Measurements from ENCODE around the gene DENND11.

Gene DENND11

DNA sequence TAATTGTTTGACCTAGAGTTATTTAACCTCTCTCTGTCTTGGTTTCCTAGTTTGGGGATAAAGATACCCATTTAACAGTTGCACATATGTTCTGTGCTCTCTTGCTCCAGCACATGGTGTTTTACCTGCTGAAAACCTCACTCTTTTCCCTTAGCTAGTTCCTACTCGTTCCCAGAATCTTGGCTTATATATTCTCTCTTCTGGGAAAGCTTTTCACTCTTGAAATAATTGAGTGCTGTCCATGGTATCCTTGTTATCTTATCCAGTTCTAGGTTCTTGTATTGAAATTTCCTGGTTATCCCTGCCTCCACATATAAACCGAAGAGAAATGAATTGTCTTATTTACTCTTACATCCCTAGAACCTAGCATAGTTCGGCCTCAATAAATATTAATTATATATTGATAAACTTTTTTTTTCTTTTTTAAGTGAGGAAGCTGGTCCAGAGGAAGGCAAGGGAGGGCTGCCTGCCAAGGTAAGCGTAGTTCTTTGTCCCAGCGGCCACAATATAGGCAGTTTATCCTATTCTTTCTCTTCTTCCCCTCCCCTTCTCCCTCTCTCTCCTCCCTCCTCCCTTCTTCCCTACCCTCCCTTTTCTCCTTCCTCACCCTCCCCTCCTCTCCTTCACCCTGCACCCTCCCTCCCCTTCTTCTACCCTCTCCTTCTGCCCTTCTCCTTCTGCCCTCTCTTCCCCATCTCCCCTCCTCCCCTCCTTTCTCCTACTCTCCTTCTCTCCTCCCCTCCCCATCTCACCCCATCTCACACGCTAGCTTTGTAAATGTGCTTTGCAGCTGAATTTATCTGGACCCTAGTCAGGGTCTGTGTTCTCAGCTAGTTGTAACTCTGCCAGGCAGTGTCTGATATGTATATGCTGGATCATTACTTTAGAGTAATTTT is 14.1 kb upstream of the DENND11 start:
- H2AK5ac ChIP-seq (ENCODE audit: low read length, severe bottlenecking), result no peak overlapping the region
- H3K4ac ChIP-seq (ENCODE audit: low read depth in 1 of 2, low read length in 2 of 2), result no peak overlapping the region
- no peak overlapping the region for H3K14ac ChIP-seq (ENCODE audit: low read length in 2 of 2)
- H3K27ac ChIP-seq (ENCODE audit: low read length, poor library complexity, severe bottlenecking), result no peak overlapping the region
- no peak for DNase-seq
- no peaks in the 10 kb centered on the region for H3K79me1 ChIP-seq (replicated peaks; ENCODE audit: low read length, poor library complexity, severe bottlenecking)
- no peak overlapping the region for H3K23ac ChIP-seq (ENCODE audit: low read length in 2 of 2)
- H3K4me2 ChIP-seq (ENCODE audit: low read length, poor library complexity, severe bottlenecking), result no peak overlapping the region
- no peak overlapping the region for H2BK15ac ChIP-seq (ENCODE audit: low read depth, poor library complexity, severe bottlenecking)
- H3K4me3 ChIP-seq (ENCODE audit: insufficient read depth in 1 of 2, low read depth in 1 of 2, low read length in 2 of 2), result no peak overlapping the region
- H3K9ac ChIP-seq (ENCODE audit: low read length), result no peak overlapping the region
- no peak overlapping the region for H2AFZ ChIP-seq (ENCODE audit: low read depth, low read length)
- peaks cover 0 to 22% of the 10 kb centered on the region in 2 experiments for H3K27me3 ChIP-seq (ENCODE audit: control insufficient read depth in 1 of 2, insufficient read depth in 1 of 2, low read length in 2 of 2)
- no peaks in the 10 kb centered on the region for H3K36me3 ChIP-seq (ENCODE audit: control insufficient read depth in 1 of 2, insufficient read depth in 2 of 2, low read depth in 1 of 2, low read length in 2 of 2)
- H2BK5ac ChIP-seq (ENCODE audit: low read depth, low read length, poor library complexity, severe bottlenecking), result no peak overlapping the region
- no peak overlapping the region for H2BK12ac ChIP-seq (ENCODE audit: low read length in 2 of 2)
- 41% methylated on average over 4 of the region's 6 CpGs for WGBS
- H3K9me3 ChIP-seq (ENCODE audit: control insufficient read depth, low read length), result no peaks in the 10 kb centered on the region
- H3K18ac ChIP-seq (ENCODE audit: low read depth in 1 of 2, low read length in 2 of 2), result no peak overlapping the region
- no peak overlapping the region for H4K91ac ChIP-seq (ENCODE audit: low read length)
- no peak overlapping the region for H4K8ac ChIP-seq (ENCODE audit: low read length)
- H3K4me1 ChIP-seq (ENCODE audit: control insufficient read depth, insufficient read depth, low read depth, low read length), result no peaks in the 10 kb centered on the region
- H2BK120ac ChIP-seq (ENCODE audit: low read depth, low read length), result no peak overlapping the region

- Histone ChIP-seq H3K27ac (ENCODE audit: low read length, poor library complexity, severe bottlenecking) (no peak overlapping the region), H2BK12ac (ENCODE audit: low read length in 2 of 2) (no peak overlapping the region), H3K9ac (ENCODE audit: low read length) (no peak overlapping the region), H2BK120ac (ENCODE audit: low read depth, low read length) (no peak overlapping the region), H2BK5ac (ENCODE audit: low read depth, low read length, poor library complexity, severe bottlenecking) (no peak overlapping the region), H4K91ac (ENCODE audit: low read length) (no peak overlapping the region), H3K27me3 (ENCODE audit: control insufficient read depth in 1 of 2, insufficient read depth in 1 of 2, low read length in 2 of 2) (peaks cover 0 to 32% of the 10 kb centered on the region in 2 experiments), H3K9me3 (ENCODE audit: control insufficient read depth, low read length) (no peaks in the 10 kb centered on the region), H3K36me3 (ENCODE audit: control insufficient read depth in 1 of 2, insufficient read depth in 2 of 2, low read depth in 1 of 2, low read length in 2 of 2) (no peaks in the 10 kb centered on the region), H3K4me2 (ENCODE audit: low read length, poor library complexity, severe bottlenecking) (no peak overlapping the region), H3K4me1 (ENCODE audit: control insufficient read depth, insufficient read depth, low read depth, low read length) (no peaks in the 10 kb centered on the region), H3K18ac (ENCODE audit: low read depth in 1 of 2, low read length in 2 of 2) (no peak overlapping the region), H2AK5ac (ENCODE audit: low read length, severe bottlenecking) (no peak overlapping the region), H2BK15ac (ENCODE audit: low read depth, poor library complexity, severe bottlenecking) (no peak overlapping the region), H4K8ac (ENCODE audit: low read length) (no peak overlapping the region), H3K79me1 (replicated peaks; ENCODE audit: low read length, poor library complexity, severe bottlenecking) (no peaks in the 10 kb centered on the region), H3K14ac (ENCODE audit: low read length in 2 of 2) (no peak overlapping the region), H3K23ac (ENCODE audit: low read length in 2 of 2) (no peak overlapping the region), H3K4ac (ENCODE audit: low read depth in 1 of 2, low read length in 2 of 2) (no peak overlapping the region), H2AFZ (ENCODE audit: low read depth, low read length) (no peak overlapping the region), H3K4me3 (ENCODE audit: insufficient read depth in 1 of 2, low read depth in 1 of 2, low read length in 2 of 2) (no peak overlapping the region)
- 50% methylated on average over 1 of the region's 4 CpGs for WGBS
- DNase-seq, result no peak
Measured at GRCh38 chr7:141715018-141715417, 13.1 kb upstream of the DENND11 start.

DNA sequence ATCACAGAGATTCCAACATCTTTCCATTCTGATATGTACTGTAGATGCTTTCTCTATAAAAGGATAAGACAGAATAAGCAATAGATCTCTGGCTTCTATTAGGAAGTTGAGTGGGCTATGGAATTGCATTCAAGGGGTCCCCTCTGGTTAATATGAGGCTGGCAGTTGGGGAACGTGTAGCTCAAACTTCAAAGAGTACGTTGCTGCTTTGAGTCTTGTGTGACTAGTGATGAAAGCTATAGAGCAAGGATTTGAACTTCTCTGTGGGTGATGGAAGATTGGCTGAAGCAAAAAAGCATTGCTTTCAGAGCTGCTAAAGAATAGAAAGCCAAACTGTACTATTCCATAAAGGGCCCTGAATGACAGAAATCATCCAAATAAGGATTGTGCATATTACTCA is 12.6 kb upstream of the DENND11 start:
- H3K9me3 ChIP-seq (ENCODE audit: control insufficient read depth, low read length), result no peaks in the 10 kb centered on the region
- no peak overlapping the region for H3K14ac ChIP-seq (ENCODE audit: low read length in 2 of 2)
- H3K36me3 ChIP-seq (ENCODE audit: control insufficient read depth in 1 of 2, insufficient read depth in 2 of 2, low read depth in 1 of 2, low read length in 2 of 2), result no peaks in the 10 kb centered on the region
- no peak overlapping the region for H2BK120ac ChIP-seq (ENCODE audit: low read depth, low read length)
- no peaks in the 10 kb centered on the region for H3K79me1 ChIP-seq (replicated peaks; ENCODE audit: low read length, poor library complexity, severe bottlenecking)
- H2BK12ac ChIP-seq (ENCODE audit: low read length in 2 of 2), result no peak overlapping the region
- no peak overlapping the region for H4K8ac ChIP-seq (ENCODE audit: low read length)
- no peak overlapping the region for H3K9ac ChIP-seq (ENCODE audit: low read length)
- H3K23ac ChIP-seq (ENCODE audit: low read length in 2 of 2), result no peak overlapping the region
- no peak overlapping the region for H2BK5ac ChIP-seq (ENCODE audit: low read depth, low read length, poor library complexity, severe bottlenecking)
- no peak overlapping the region for H2BK15ac ChIP-seq (ENCODE audit: low read depth, poor library complexity, severe bottlenecking)
- no peak overlapping the region for H3K27ac ChIP-seq (ENCODE audit: low read length, poor library complexity, severe bottlenecking)
- no peaks in the 10 kb centered on the region for H3K4me1 ChIP-seq (ENCODE audit: control insufficient read depth, insufficient read depth, low read depth, low read length)
- 87% methylated on average over 2 of the region's 2 CpGs for WGBS
- no peak overlapping the region for H2AFZ ChIP-seq (ENCODE audit: low read depth, low read length)
- H3K4ac ChIP-seq (ENCODE audit: low read depth in 1 of 2, low read length in 2 of 2), result no peak overlapping the region
- H3K4me3 ChIP-seq (ENCODE audit: insufficient read depth in 1 of 2, low read depth in 1 of 2, low read length in 2 of 2), result no peak overlapping the region
- H3K4me2 ChIP-seq (ENCODE audit: low read length, poor library complexity, severe bottlenecking), result no peak overlapping the region
- H3K27me3 ChIP-seq (ENCODE audit: control insufficient read depth in 1 of 2, insufficient read depth in 1 of 2, low read length in 2 of 2), result peaks cover 0 to 36% of the 10 kb centered on the region in 2 experiments
- no peak overlapping the region for H3K18ac ChIP-seq (ENCODE audit: low read depth in 1 of 2, low read length in 2 of 2)
- no peak overlapping the region for H4K91ac ChIP-seq (ENCODE audit: low read length)
- H2AK5ac ChIP-seq (ENCODE audit: low read length, severe bottlenecking), result no peak overlapping the region
- no peak for DNase-seq

DNA sequence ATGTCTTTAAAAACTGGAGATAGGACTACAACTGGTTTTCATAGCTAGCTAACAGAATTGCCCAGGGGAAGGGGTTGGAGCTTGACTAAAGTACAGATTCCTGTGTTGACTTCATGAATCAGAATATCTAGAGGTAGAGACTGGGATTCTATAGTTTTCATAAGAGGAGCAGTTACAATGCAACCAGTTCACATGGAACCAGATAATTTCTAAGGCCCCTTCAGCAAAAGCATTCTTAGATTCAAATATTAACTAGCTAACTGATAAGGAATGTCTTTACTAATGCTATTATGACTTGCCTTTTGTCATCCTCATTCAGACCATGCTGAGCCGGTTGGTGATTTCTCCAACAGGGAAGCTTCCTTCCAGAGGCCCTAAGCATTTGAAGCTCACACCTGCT is 11.9 kb upstream of the DENND11 start:
- H3K4ac ChIP-seq (ENCODE audit: low read depth in 1 of 2, low read length in 2 of 2), result no peak overlapping the region
- no peak overlapping the region for H4K91ac ChIP-seq (ENCODE audit: low read length)
- H3K79me1 ChIP-seq (replicated peaks; ENCODE audit: low read length, poor library complexity, severe bottlenecking), result no peaks in the 10 kb centered on the region
- H3K18ac ChIP-seq (ENCODE audit: low read depth in 1 of 2, low read length in 2 of 2), result no peak overlapping the region
- H4K8ac ChIP-seq (ENCODE audit: low read length), result no peak overlapping the region
- H2BK12ac ChIP-seq (ENCODE audit: low read length in 2 of 2), result no peak overlapping the region
- no peak overlapping the region for H2BK15ac ChIP-seq (ENCODE audit: low read depth, poor library complexity, severe bottlenecking)
- no peak overlapping the region for H2AFZ ChIP-seq (ENCODE audit: low read depth, low read length)
- H2BK5ac ChIP-seq (ENCODE audit: low read depth, low read length, poor library complexity, severe bottlenecking), result no peak overlapping the region
- H2BK120ac ChIP-seq (ENCODE audit: low read depth, low read length), result no peak overlapping the region
- H3K36me3 ChIP-seq (ENCODE audit: control insufficient read depth in 1 of 2, insufficient read depth in 2 of 2, low read depth in 1 of 2, low read length in 2 of 2), result no peaks in the 10 kb centered on the region
- H3K9me3 ChIP-seq (ENCODE audit: control insufficient read depth, low read length), result no peaks in the 10 kb centered on the region
- no peak overlapping the region for H3K4me3 ChIP-seq (ENCODE audit: insufficient read depth in 1 of 2, low read depth in 1 of 2, low read length in 2 of 2)
- H2AK5ac ChIP-seq (ENCODE audit: low read length, severe bottlenecking), result no peak overlapping the region
- WGBS, result 100% methylated on average over 1 of the region's 1 CpG
- H3K14ac ChIP-seq (ENCODE audit: low read length in 2 of 2), result no peak overlapping the region
- no peak overlapping the region for H3K27ac ChIP-seq (ENCODE audit: low read length, poor library complexity, severe bottlenecking)
- no peak for DNase-seq
- H3K23ac ChIP-seq (ENCODE audit: low read length in 2 of 2), result no peak overlapping the region
- no peaks in the 10 kb centered on the region for H3K4me1 ChIP-seq (ENCODE audit: control insufficient read depth, insufficient read depth, low read depth, low read length)
- H3K27me3 ChIP-seq (ENCODE audit: control insufficient read depth in 1 of 2, insufficient read depth in 1 of 2, low read length in 2 of 2), result peaks cover 0 to 39% of the 10 kb centered on the region in 2 experiments
- H3K9ac ChIP-seq (ENCODE audit: low read length), result no peak overlapping the region
- H3K4me2 ChIP-seq (ENCODE audit: low read length, poor library complexity, severe bottlenecking), result no peak overlapping the region

Data from mesenchymal stem cell (in vitro differentiated cells and primary cell).